ENCODE results near the gene TEAD4.
"Not testable (repeated sequence)": the region's sequence is repeated elsewhere in the genome, so short reads cannot be mapped to it uniquely, and the experiment has no call there.

TEAD4 gene

GRCh38 chr12:3054374-3054773 is 95.2 kb downstream of the TEAD4 start:
- DNase-seq, result no peak

- DNase-seq, result no peak
Observed at GRCh38 chr12:3055026-3055703, 96.0 kb downstream of the TEAD4 start.

GRCh38 chr12:3055704-3056467 is 96.7 kb downstream of the TEAD4 start:
- DNase-seq, result peak; percentile 62

- peak; percentile 49 for DNase-seq
Observed at GRCh38 chr12:3061059-3061458, 101.9 kb downstream of the TEAD4 start.

- no peak for DNase-seq
Observed at GRCh38 chr12:3061501-3062215, 102.5 kb downstream of the TEAD4 start.

- no peak for DNase-seq
Observed at GRCh38 chr12:3065300-3065699, 106.1 kb downstream of the TEAD4 start.

- not testable (repeated sequence) for DNase-seq
Observed at GRCh38 chr12:3065846-3066245, 106.6 kb downstream of the TEAD4 start.

GRCh38 chr12:3069714-3070113 is 110.5 kb downstream of the TEAD4 start:
- DNase-seq, result no peak

GRCh38 chr12:3071107-3071506 is 111.9 kb downstream of the TEAD4 start:
- DNase-seq, result no peak

GRCh38 chr12:3071710-3072109 is 112.5 kb downstream of the TEAD4 start:
- no peak for DNase-seq

- peak; percentile 73 for DNase-seq
Observed at GRCh38 chr12:3073438-3074250, 114.4 kb downstream of the TEAD4 start.

GRCh38 chr12:3075315-3075714 is 116.1 kb downstream of the TEAD4 start:
- DNase-seq, result no peak

- peak; percentile 55 for DNase-seq
Observed at GRCh38 chr12:3076730-3077571, 117.8 kb downstream of the TEAD4 start, which contains the start of gene TSPAN9. TSS of gene TSPAN9 (plus strand) at chr12:3077379. CDS start at chr12:3201194, 123,815 bp downstream.

- no peak for DNase-seq
Observed at GRCh38 chr12:3077572-3078081, 118.4 kb downstream of the TEAD4 start.

GRCh38 chr12:3078086-3078820 is 119.1 kb downstream of the TEAD4 start:
- no peak for DNase-seq

- DNase-seq, result no peak
Observed at GRCh38 chr12:3081091-3081490, 121.9 kb downstream of the TEAD4 start.

GRCh38 chr12:3081886-3082285 is 122.7 kb downstream of the TEAD4 start:
- no peak for DNase-seq

GRCh38 chr12:3083241-3083920 is 124.2 kb downstream of the TEAD4 start:
- no peak for DNase-seq

- peak; percentile 38 for DNase-seq
Observed at GRCh38 chr12:3083921-3084347, 124.7 kb downstream of the TEAD4 start.

- no peak for DNase-seq
Observed at GRCh38 chr12:3084742-3085141, 125.5 kb downstream of the TEAD4 start.
